ENCODE results near the gene ANO2.

The ANO2 gene

GRCh38 chr12:5796959-5797225, 148.2 kb downstream of the ANO2 start:
- no peak overlapping the region for H3K4me3 ChIP-seq (ENCODE audit: low read depth, low read length)
- DNase-seq (ENCODE audit: low read depth), result no peak
- TF ChIP-seq CTCF (IDR thresholded peaks at IDR 0.05; ENCODE audit: low read depth, low read length) (no peak), MYC (IDR thresholded peaks at IDR 0.05; ENCODE audit: low read depth, low read length) (no peak), MAX (IDR thresholded peaks at IDR 0.05; ENCODE audit: low read depth, low read length) (no peak), POLR2A (IDR thresholded peaks at IDR 0.05; ENCODE audit: extremely low read depth, insufficient read length) (no peak)

- TF ChIP-seq POLR2A (IDR thresholded peaks at IDR 0.05; ENCODE audit: extremely low read depth, insufficient read length) (no peak), MYC (IDR thresholded peaks at IDR 0.05; ENCODE audit: low read depth, low read length) (no peak), MAX (IDR thresholded peaks at IDR 0.05; ENCODE audit: low read depth, low read length) (no peak), CTCF (IDR thresholded peaks at IDR 0.05; ENCODE audit: low read depth, low read length) (peak; percentile 58)
- peak; percentile 28 for DNase-seq (ENCODE audit: low read depth)
- no peak overlapping the region for H3K4me3 ChIP-seq (ENCODE audit: low read depth, low read length)
Measured at GRCh38 chr12:5796171-5796958, 148.7 kb downstream of the ANO2 start.

- DNase-seq (ENCODE audit: low read depth), result no peak
- no peak overlapping the region for H3K4me3 ChIP-seq (ENCODE audit: low read depth, low read length)
- TF ChIP-seq MYC (IDR thresholded peaks at IDR 0.05; ENCODE audit: low read depth, low read length), result no peak
- no peak for TF ChIP-seq MAX (IDR thresholded peaks at IDR 0.05; ENCODE audit: low read depth, low read length)
- no peak for TF ChIP-seq CTCF (IDR thresholded peaks at IDR 0.05; ENCODE audit: low read depth, low read length)
- no peak for TF ChIP-seq POLR2A (IDR thresholded peaks at IDR 0.05; ENCODE audit: extremely low read depth, insufficient read length)
Measured at GRCh38 chr12:5794156-5794555, 150.9 kb downstream of the ANO2 start.

GRCh38 chr12:5792343-5792742, 152.7 kb downstream of the ANO2 start:
- no peak for DNase-seq (ENCODE audit: low read depth)
- TF ChIP-seq MAX (IDR thresholded peaks at IDR 0.05; ENCODE audit: low read depth, low read length) (no peak), CTCF (IDR thresholded peaks at IDR 0.05; ENCODE audit: low read depth, low read length) (no peak), POLR2A (IDR thresholded peaks at IDR 0.05; ENCODE audit: extremely low read depth, insufficient read length) (no peak), MYC (IDR thresholded peaks at IDR 0.05; ENCODE audit: low read depth, low read length) (no peak)
- no peak overlapping the region for H3K4me3 ChIP-seq (ENCODE audit: low read depth, low read length)

GRCh38 chr12:5789469-5789968, 155.5 kb downstream of the ANO2 start:
- TF ChIP-seq MYC (IDR thresholded peaks at IDR 0.05; ENCODE audit: low read depth, low read length) (no peak), POLR2A (IDR thresholded peaks at IDR 0.05; ENCODE audit: extremely low read depth, insufficient read length) (no peak), CTCF (IDR thresholded peaks at IDR 0.05; ENCODE audit: low read depth, low read length) (no peak), MAX (IDR thresholded peaks at IDR 0.05; ENCODE audit: low read depth, low read length) (no peak)
- no peak overlapping the region for H3K4me3 ChIP-seq (ENCODE audit: low read depth, low read length)
- no peak for DNase-seq (ENCODE audit: low read depth)

All from NB4 (cell line).